Measurements from ENCODE around the gene SLCO2B1. TPM values are rescaled to one million over a fixed set of nuclear protein-coding genes. Genes with fewer than 3 reads are reported as not detected.

SLCO2B1 gene
- total RNA-seq, 1 experiment from 2014 or later = 0.57 TPM

GRCh38 chr11:75241036-75241905 is 90.4 kb downstream of the SLCO2B1 start (continued):
- TF ChIP-seq PRDM15 (CRISPR knock-in tag; IDR thresholded peaks at IDR 0.05) (no peak), ERG (CRISPR knock-in tag; IDR thresholded peaks at IDR 0.05) (no peak), IRF2 (CRISPR knock-in tag; IDR thresholded peaks at IDR 0.05; ENCODE audit: borderline replicate concordance, low read depth) (no peak), CREB1 (CRISPR knock-in tag; IDR thresholded peaks at IDR 0.05) (no peak), FOXK1 (CRISPR knock-in tag; IDR thresholded peaks at IDR 0.05) (peak; percentile 45; the same call in 1 of the 2 replicates), SMAD3 (CRISPR knock-in tag; IDR thresholded peaks at IDR 0.05; ENCODE audit: borderline replicate concordance) (no peak), SMAD4 (CRISPR knock-in tag; IDR thresholded peaks at IDR 0.05) (no peak), FOXP1 (CRISPR knock-in tag; IDR thresholded peaks at IDR 0.05; ENCODE audit: borderline replicate concordance) (peak; percentile 82), RORB (CRISPR knock-in tag; IDR thresholded peaks at IDR 0.05) (no peak), ZBTB43 (CRISPR knock-in tag; IDR thresholded peaks at IDR 0.05) (no peak), SOX15 (CRISPR knock-in tag; IDR thresholded peaks at IDR 0.05) (no peak), NR1H2 (CRISPR knock-in tag; IDR thresholded peaks at IDR 0.05) (no peak), MLX (CRISPR knock-in tag; IDR thresholded peaks at IDR 0.05) (no peak; the same call in 1 of the 2 replicates), TP53 (CRISPR knock-in tag; IDR thresholded peaks at IDR 0.05) (peak; percentile 83; the same call in 1 of the 2 replicates), ESRRA (CRISPR knock-in tag; IDR thresholded peaks at IDR 0.05; ENCODE audit: borderline replicate concordance) (peak; percentile 85; the same call in 1 of the 2 replicates), TCF7 (CRISPR knock-in tag; IDR thresholded peaks at IDR 0.05; ENCODE audit: low read depth) (no peak; the same call in 1 of the 2 replicates), NFYB (CRISPR knock-in tag; conservative IDR thresholded peaks at IDR 0.05; ENCODE audit: low read depth) (no peak), CDX4 (CRISPR knock-in tag; IDR thresholded peaks at IDR 0.05; ENCODE audit: borderline replicate concordance) (no peak), CTCF (IDR thresholded peaks at IDR 0.05) (peak; percentile 90), JUN (CRISPR knock-in tag; IDR thresholded peaks at IDR 0.05) (no peak), ATF2 (CRISPR knock-in tag; IDR thresholded peaks at IDR 0.05; ENCODE audit: borderline replicate concordance, low read depth) (no peak), ZNF396 (CRISPR knock-in tag; IDR thresholded peaks at IDR 0.05; ENCODE audit: borderline replicate concordance) (no peak), PREB (CRISPR knock-in tag; IDR thresholded peaks at IDR 0.05; ENCODE audit: borderline replicate concordance) (no peak), HMGA2 (CRISPR knock-in tag; IDR thresholded peaks at IDR 0.05) (no peak)
